Natural killer cell (primary cell): ENCODE measurements around the gene TBX5. TPM values are rescaled to one million over a fixed set of nuclear protein-coding genes. Genes with fewer than 3 reads are reported as not detected.

Source experiments
- ATAC-seq, 3 donors: fragments of 150-1000 bp in 2 of 3; fragments of 200-7000 bp in 1 of 3; cut with Tn5 transposase; 1 replicate in 1 of 3; 2 replicates in 2 of 3; pipeline ENCODE4 v1.10.0; 2021; ENCODE audit warnings: mild to moderate bottlenecking in 2 of 3, moderate library complexity in 2 of 3
- DNase-seq, 2 donors: peaks; one replicate each; pipeline versions ENCODE4 v3.0.0 to v3.0.0-alpha.2; 2013 to 2021; ENCODE audit warnings: mixed read lengths in 1 of 2
- H3K27ac ChIP-seq: one replicate; pipeline ENCODE4 v1.5.1; 2013; ENCODE audit warnings: mild to moderate bottlenecking, low read length
- H3K27me3 ChIP-seq: one replicate; pipeline ENCODE4 v1.6.1; 2013; ENCODE audit warnings: low read length; ENCODE audit not compliant: control insufficient read depth, insufficient read depth
- H3K36me3 ChIP-seq: one replicate; pipeline ENCODE4 v1.6.1; 2013; ENCODE audit warnings: low read length; ENCODE audit not compliant: control insufficient read depth, insufficient read depth
- H3K4me1 ChIP-seq: one replicate; pipeline ENCODE4 v1.6.1; 2013; ENCODE audit warnings: low read length; ENCODE audit not compliant: control insufficient read depth, insufficient read depth
- H3K4me3 ChIP-seq: one replicate; pipeline ENCODE4 v1.5.1; 2013; ENCODE audit warnings: low read length
- H3K9me3 ChIP-seq: one replicate; pipeline ENCODE4 v1.6.1; 2013; ENCODE audit warnings: low read length; ENCODE audit not compliant: control insufficient read depth, insufficient read depth
- H3K27ac Mint-ChIP-seq, 2 donors: one replicate each; pipeline ENCODE4 v1.8.0; 2022; ENCODE audit warnings: mild to moderate bottlenecking in 2 of 2, mixed read lengths in 2 of 2, moderate library complexity in 1 of 2
- H3K27me3 Mint-ChIP-seq, 2 donors: one replicate each; pipeline ENCODE4 v1.8.0; 2022; ENCODE audit warnings: low read depth in 2 of 2, mixed read lengths in 2 of 2
- H3K36me3 Mint-ChIP-seq: one replicate; pipeline ENCODE4 v1.8.0; 2022; ENCODE audit warnings: mixed read lengths
- H3K4me1 Mint-ChIP-seq, 2 donors: one replicate each; pipeline ENCODE4 v1.8.0; 2022; ENCODE audit warnings: mixed read lengths in 2 of 2
- H3K4me3 Mint-ChIP-seq: one replicate; pipeline ENCODE4 v1.8.0; 2022; ENCODE audit warnings: mild to moderate bottlenecking, moderate library complexity, mixed read lengths
- H3K9me3 Mint-ChIP-seq, 2 donors: one replicate each; pipeline ENCODE4 v1.8.0; 2022; ENCODE audit warnings: mixed read lengths in 2 of 2
- WGBS: methylation state at CpG from one replicate; pipeline ENCODE4 v1.1.7; 2013; ENCODE audit warnings: missing lambda C conversion rate; ENCODE audit not compliant: insufficient coverage; 5-methylcytosine and 5-hydroxymethylcytosine counted together
- intact Hi-C: fragments of 100-400 bp; cut with micrococcal nuclease; formaldehyde crosslinking; loops from one replicate; pipeline ENCODE4 v1.14.2; 2022
- total RNA-seq, 4 donors: library from RNA; stranded (reverse); fragments of 120-200 nt in 1 of 4; gene quantifications; one replicate each; pipeline versions ENCODE4 v1.2.3 to v1.2.4, GENCODE V29; 2013 to 2022
- TF ChIP-seq, protein P1 (sequence below): fragments of 200-600 bp; IDR thresholded peaks from one replicate; pipeline ENCODE4 v1.8.0; 2022; ENCODE audit warnings: antibody characterized with exemption

TBX5 gene
- total RNA-seq, 3 donors from 2014 or later (not counting 1 experiment from before 2014, with no cell fraction given) = not detected

GRCh38 chr12:114341635-114342034, 64.3 kb downstream of the TBX5 start:
- no peak for DNase-seq
- Mint-ChIP-seq H3K27ac (no peak overlapping the region), H3K27me3 (peaks cover 0 to 4% of the 10 kb centered on the region in 2 donors), H3K4me1 (no peaks in the 10 kb centered on the region), H3K36me3 (no peaks in the 10 kb centered on the region), H3K9me3 (no peaks in the 10 kb centered on the region), H3K4me3 (no peak overlapping the region)
- Histone ChIP-seq H3K9me3 (no peaks in the 10 kb centered on the region), H3K27me3 (no peaks in the 10 kb centered on the region), H3K27ac (no peak overlapping the region), H3K36me3 (no peaks in the 10 kb centered on the region), H3K4me1 (no peaks in the 10 kb centered on the region), H3K4me3 (no peak overlapping the region)
- intact Hi-C loops = no loop called here
- TF ChIP-seq, protein P1, sequence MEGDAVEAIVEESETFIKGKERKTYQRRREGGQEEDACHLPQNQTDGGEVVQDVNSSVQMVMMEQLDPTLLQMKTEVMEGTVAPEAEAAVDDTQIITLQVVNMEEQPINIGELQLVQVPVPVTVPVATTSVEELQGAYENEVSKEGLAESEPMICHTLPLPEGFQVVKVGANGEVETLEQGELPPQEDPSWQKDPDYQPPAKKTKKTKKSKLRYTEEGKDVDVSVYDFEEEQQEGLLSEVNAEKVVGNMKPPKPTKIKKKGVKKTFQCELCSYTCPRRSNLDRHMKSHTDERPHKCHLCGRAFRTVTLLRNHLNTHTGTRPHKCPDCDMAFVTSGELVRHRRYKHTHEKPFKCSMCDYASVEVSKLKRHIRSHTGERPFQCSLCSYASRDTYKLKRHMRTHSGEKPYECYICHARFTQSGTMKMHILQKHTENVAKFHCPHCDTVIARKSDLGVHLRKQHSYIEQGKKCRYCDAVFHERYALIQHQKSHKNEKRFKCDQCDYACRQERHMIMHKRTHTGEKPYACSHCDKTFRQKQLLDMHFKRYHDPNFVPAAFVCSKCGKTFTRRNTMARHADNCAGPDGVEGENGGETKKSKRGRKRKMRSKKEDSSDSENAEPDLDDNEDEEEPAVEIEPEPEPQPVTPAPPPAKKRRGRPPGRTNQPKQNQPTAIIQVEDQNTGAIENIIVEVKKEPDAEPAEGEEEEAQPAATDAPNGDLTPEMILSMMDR = no peak
- 81% methylated on average over 6 of the region's 6 CpGs for WGBS
- ATAC-seq = no peak

GRCh38 chr12:114340231-114340630, 65.7 kb downstream of the TBX5 start:
- WGBS = 85% methylated on average over 3 of the region's 3 CpGs
- DNase-seq (no peak), ATAC-seq (no peak)
- Histone ChIP-seq H3K36me3 (no peaks in the 10 kb centered on the region), H3K9me3 (no peaks in the 10 kb centered on the region), H3K27ac (no peak overlapping the region), H3K4me3 (no peak overlapping the region), H3K4me1 (no peaks in the 10 kb centered on the region), H3K27me3 (no peaks in the 10 kb centered on the region)
- H3K27me3 Mint-ChIP-seq = peaks cover 0 to 4% of the 10 kb centered on the region in 2 donors
- intact Hi-C loops = no loop called here
- no peaks in the 10 kb centered on the region for H3K4me1 Mint-ChIP-seq
- H3K4me3 Mint-ChIP-seq = no peak overlapping the region
- H3K27ac Mint-ChIP-seq = no peak overlapping the region
- no peaks in the 10 kb centered on the region for H3K36me3 Mint-ChIP-seq
- H3K9me3 Mint-ChIP-seq = no peaks in the 10 kb centered on the region
- TF ChIP-seq, protein P1 = no peak

- Mint-ChIP-seq H3K4me1 (no peaks in the 10 kb centered on the region), H3K36me3 (no peaks in the 10 kb centered on the region), H3K27ac (no peak overlapping the region), H3K27me3 (peaks cover 0 to 4% of the 10 kb centered on the region in 2 donors), H3K9me3 (no peaks in the 10 kb centered on the region), H3K4me3 (no peak overlapping the region)
- Histone ChIP-seq H3K4me3 (no peak overlapping the region), H3K4me1 (no peaks in the 10 kb centered on the region), H3K27ac (no peak overlapping the region), H3K36me3 (no peaks in the 10 kb centered on the region), H3K27me3 (no peaks in the 10 kb centered on the region), H3K9me3 (no peaks in the 10 kb centered on the region)
- intact Hi-C loops = no loop called here
- WGBS = 49% methylated on average over 2 of the region's 2 CpGs
- ATAC-seq (no peak), DNase-seq (no peak)
- TF ChIP-seq, protein P1 = no peak
Observed at GRCh38 chr12:114339626-114340025, 66.3 kb downstream of the TBX5 start.

GRCh38 chr12:114335607-114336006, 70.3 kb downstream of the TBX5 start:
- H3K9me3 Mint-ChIP-seq = peaks cover 0 to 3% of the 10 kb centered on the region in 2 donors
- WGBS = 0% methylated on average over 3 of the region's 5 CpGs
- no peak overlapping the region for H3K27ac ChIP-seq
- no peak overlapping the region for H3K4me3 ChIP-seq
- no peak overlapping the region for H3K4me3 Mint-ChIP-seq
- peaks cover 0 to 4% of the 10 kb centered on the region in 2 donors for H3K27me3 Mint-ChIP-seq
- no peaks in the 10 kb centered on the region for H3K36me3 Mint-ChIP-seq
- H3K4me1 ChIP-seq = no peaks in the 10 kb centered on the region
- no peaks in the 10 kb centered on the region for H3K4me1 Mint-ChIP-seq
- no peaks in the 10 kb centered on the region for H3K36me3 ChIP-seq
- intact Hi-C loops = no loop called here
- TF ChIP-seq, protein P1 = no peak
- no peak overlapping the region for H3K27ac Mint-ChIP-seq
- DNase-seq = no peak
- no peak for ATAC-seq
- no peaks in the 10 kb centered on the region for H3K9me3 ChIP-seq
- no peaks in the 10 kb centered on the region for H3K27me3 ChIP-seq
